Endothelial cell of umbilical vein (primary cell): ENCODE measurements around the gene COL5A1. TPM values are rescaled to one million over a fixed set of nuclear protein-coding genes. Genes with fewer than 3 reads are reported as not detected.

Source experiments
- BruUV-seq: library from RNA; stranded (reverse); fragments of 400-500 nt; replicated peaks from 2 replicates; lab custom pipeline; 2021; lab: Mats Ljungman, UMichigan
- CTCF ChIA-PET: fragments of 300-600, 350-600 bp; sonication (Branson Sonifier 250); formaldehyde crosslinking; loops from one replicate; lab custom pipeline; 2021; ENCODE audit warnings: antibody characterized with exemption, inconsistent platforms; lab: Charles Lee
- POLR2A ChIA-PET: fragments of 300-600, 350-600 bp; sonication (Branson Sonifier 250); formaldehyde crosslinking; loops from one replicate; lab custom pipeline; 2021; ENCODE audit warnings: antibody characterized with exemption, inconsistent platforms; lab: Charles Lee
- DNase-seq: peaks from one replicate; pipeline ENCODE4 v3.0.0-alpha.2; 2011; ENCODE audit warnings: low read depth, low spot score
- FAIRE-seq: peaks from 2 replicates; lab custom pipeline; 2011; peaks lifted over from hg19 to GRCh38; lab: Jason Lieb, UNC
- H2AFZ ChIP-seq: 2 replicates; pipeline ENCODE4 v1.6.0; 2012; ENCODE audit warnings: low read depth, low read length, control low read depth, inconsistent platforms
- H3K27ac ChIP-seq: 2 replicates; pipeline ENCODE4 v1.5.1; 2011; ENCODE audit warnings: low read depth, mild to moderate bottlenecking, control low read depth, low read length, moderate library complexity; ENCODE audit not compliant: insufficient read depth
- H3K27me3 ChIP-seq, 2 experiments: 2 replicates each; pipeline versions ENCODE4 v1.6.0 to v1.6.1; 2011; ENCODE audit warnings: low read length in 2 of 2, mixed read lengths in 1 of 2; ENCODE audit not compliant: control insufficient read depth in 2 of 2, insufficient read depth in 2 of 2
- H3K36me3 ChIP-seq, 2 experiments: 2 replicates in 1 of 2; 3 replicates in 1 of 2; pipeline ENCODE4 v1.5.1; 2011; ENCODE audit warnings: low read length in 2 of 2, mild to moderate bottlenecking in 1 of 2, moderate library complexity in 1 of 2; ENCODE audit not compliant: control insufficient read depth in 2 of 2, insufficient read depth in 2 of 2; ENCODE audit errors: extremely low read depth in 1 of 2
- H3K4me1 ChIP-seq: 3 replicates; pipeline ENCODE4 v1.5.1; 2011; ENCODE audit warnings: mild to moderate bottlenecking, low read length; ENCODE audit not compliant: control insufficient read depth, insufficient read depth; ENCODE audit errors: extremely low read depth
- H3K4me2 ChIP-seq: 2 replicates; pipeline ENCODE4 v1.6.1; 2011; ENCODE audit warnings: low read length, control low read depth, mixed read lengths; ENCODE audit not compliant: insufficient read depth
- H3K4me3 ChIP-seq, 3 experiments: fragments of 200-600 bp in 1 of 3; sonication (generic), shearing (Covaris generic) in 1 of 3; replicated peaks in 1 of 3; 2 replicates each; pipeline ENCODE4 v1.5.1; 2011 to 2016; ENCODE audit warnings: control low read depth in 3 of 3, low read length in 3 of 3, mild to moderate bottlenecking in 2 of 3, inconsistent platforms in 1 of 3, low read depth in 1 of 3, moderate library complexity in 1 of 3; ENCODE audit not compliant: insufficient read depth in 1 of 3
- H3K79me2 ChIP-seq: 2 replicates; pipeline ENCODE4 v1.6.0; 2012; ENCODE audit warnings: low read length, inconsistent platforms; ENCODE audit not compliant: control insufficient read depth, insufficient read depth
- H3K9ac ChIP-seq: replicated peaks from 2 replicates; pipeline ENCODE3; 2011; ENCODE audit warnings: low read length, control low read depth; ENCODE audit not compliant: insufficient read depth; ENCODE audit errors: extremely low read depth
- H3K9me1 ChIP-seq: replicated peaks from 3 replicates; pipeline ENCODE4 v1.6.0; 2011; ENCODE audit warnings: mild to moderate bottlenecking, low read length; ENCODE audit not compliant: control insufficient read depth, insufficient read depth; ENCODE audit errors: extremely low read depth
- H3K9me3 ChIP-seq: replicated peaks from 2 replicates; pipeline ENCODE4 v1.5.1; 2012; ENCODE audit warnings: low read length, inconsistent platforms; ENCODE audit not compliant: control insufficient read depth, insufficient read depth
- H4K20me1 ChIP-seq: replicated peaks from 2 replicates; pipeline ENCODE3; 2011; ENCODE audit warnings: mild to moderate bottlenecking, low read length; ENCODE audit not compliant: control insufficient read depth, insufficient read depth; ENCODE audit errors: extremely low read depth
- FOS ChIP-seq: IDR thresholded peaks from 2 replicates; pipeline ENCODE4 v1.6.1; 2011; ENCODE audit warnings: mild to moderate bottlenecking, low read length, moderate library complexity, borderline replicate concordance; ENCODE audit not compliant: insufficient read depth
- GATA2 ChIP-seq: IDR thresholded peaks from 2 replicates; pipeline ENCODE4 v1.7.0; 2011; ENCODE audit warnings: low read depth, mild to moderate bottlenecking, moderate library complexity, mixed read lengths, low read length; ENCODE audit not compliant: insufficient read length, insufficient read depth
- JUN ChIP-seq: IDR thresholded peaks from 2 replicates; pipeline ENCODE4 v1.6.1; 2011; ENCODE audit warnings: borderline replicate concordance, low read depth; ENCODE audit not compliant: insufficient read length, insufficient read depth
- MYC ChIP-seq: IDR thresholded peaks from one replicate; pipeline ENCODE4 v1.6.1; 2011; ENCODE audit warnings: mild to moderate bottlenecking, low read depth, low read length
- POLR2A ChIP-seq: IDR thresholded peaks from 2 replicates; pipeline ENCODE4 v1.6.1; 2012; ENCODE audit warnings: low read depth, mild to moderate bottlenecking, control low read depth, low read length
- POLR2AphosphoS5 ChIP-seq: IDR thresholded peaks from 2 replicates; pipeline ENCODE4 v1.6.1; 2012; ENCODE audit warnings: low read depth, mild to moderate bottlenecking, control low read depth, low read length, moderate library complexity; ENCODE audit not compliant: insufficient read depth
- dilution Hi-C: fragments of 300-500 bp; cut with MboI; formaldehyde crosslinking; loops from one replicate; pipeline ENCODE4 v1.15.0; 2019; ENCODE audit warnings: low sequenced_read_pairs; ENCODE audit not compliant: extremely low pct_ligation_motif_present
- intact Hi-C: fragments of 100-400 bp; cut with micrococcal nuclease; formaldehyde crosslinking; loops from one replicate; pipeline ENCODE4 v1.10.0; 2022
- polyA plus RNA-seq, 4 experiments: library from polyadenylated mRNA; depleted of rRNA in 3 of 4; stranded (reverse) in 3 of 4; unstranded in 1 of 4; fragments of >200 nt; gene quantifications; 2 replicates each; pipeline versions ENCODE4 v1.2.1 to v1.2.3, GENCODE V29; 2011 to 2012; ENCODE audit warnings: missing spikeins in 1 of 4
- total RNA-seq: library from RNA; stranded (reverse); gene quantifications from 2 replicates; pipeline ENCODE4 v1.2.3, GENCODE V29; 2021
- TF ChIP-seq, protein P1 (sequence below), 2 donors: IDR thresholded peaks; 1 replicate in 1 of 2; 2 replicates in 1 of 2; pipeline ENCODE4 v1.5.1; 2011; ENCODE audit warnings: low read length in 2 of 2, mild to moderate bottlenecking in 2 of 2, moderate library complexity in 2 of 2, control low read depth in 1 of 2, inconsistent platforms in 1 of 2, low read depth in 1 of 2; ENCODE audit not compliant: insufficient read depth in 1 of 2; ENCODE audit errors: extremely low read depth in 1 of 2

The COL5A1 gene
- total and polyA plus RNA-seq, 2 donors (not counting 3 experiments of a cell fraction or from before 2014, with no cell fraction given): 97.4 to 175 TPM

DNA sequence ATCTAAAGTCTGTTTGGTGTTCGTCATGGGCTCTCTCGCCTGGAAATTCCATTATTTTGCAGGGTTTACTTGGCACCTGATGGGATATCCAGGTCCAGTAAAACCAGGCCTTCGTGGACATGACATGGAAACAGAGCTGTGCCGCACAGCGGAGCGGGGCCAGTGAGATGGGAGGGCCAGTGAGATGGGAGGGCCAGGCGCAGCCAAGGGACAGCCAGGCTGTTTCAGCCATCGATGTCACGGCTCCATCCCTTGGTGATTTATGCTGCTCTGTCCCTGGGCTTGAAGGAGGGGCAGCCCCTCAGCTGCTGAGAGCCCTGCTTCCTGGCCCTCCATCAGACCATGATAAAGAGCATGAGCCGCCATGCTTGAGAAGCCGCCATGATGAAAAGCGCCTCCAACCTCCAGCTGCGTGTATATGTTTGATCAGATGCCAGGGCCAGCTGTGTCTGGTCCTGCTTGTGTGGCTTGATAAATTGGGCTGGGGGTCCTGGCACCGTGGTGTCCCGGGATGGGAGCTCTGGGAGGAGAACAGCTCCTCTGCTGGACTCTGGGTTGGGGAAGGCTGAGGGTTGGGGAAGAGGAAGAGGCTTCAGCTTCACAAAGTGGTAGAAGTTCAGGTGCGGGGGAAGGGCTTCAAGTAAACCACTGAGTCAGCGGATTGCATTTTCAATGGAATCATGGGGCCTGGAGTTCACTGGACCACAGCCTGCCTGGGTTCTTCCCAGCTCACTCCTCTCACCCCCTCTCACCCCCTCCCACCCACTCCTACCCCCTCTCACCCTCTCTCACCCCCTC lies 6.1 kb upstream of the COL5A1 start:
- no peak overlapping the region for H3K27ac ChIP-seq
- H2AFZ ChIP-seq: no peak overlapping the region
- no peaks in the 10 kb centered on the region for H3K9me1 ChIP-seq
- ChIA-PET CTCF (no interaction called here), POLR2A (no interaction called here)
- dilution Hi-C loops: no loop called here
- no TSS peak for BruUV-seq
- no peak for TF ChIP-seq JUN
- TF ChIP-seq POLR2AphosphoS5: no peak
- no peak for TF ChIP-seq FOS
- TF ChIP-seq, protein P1, sequence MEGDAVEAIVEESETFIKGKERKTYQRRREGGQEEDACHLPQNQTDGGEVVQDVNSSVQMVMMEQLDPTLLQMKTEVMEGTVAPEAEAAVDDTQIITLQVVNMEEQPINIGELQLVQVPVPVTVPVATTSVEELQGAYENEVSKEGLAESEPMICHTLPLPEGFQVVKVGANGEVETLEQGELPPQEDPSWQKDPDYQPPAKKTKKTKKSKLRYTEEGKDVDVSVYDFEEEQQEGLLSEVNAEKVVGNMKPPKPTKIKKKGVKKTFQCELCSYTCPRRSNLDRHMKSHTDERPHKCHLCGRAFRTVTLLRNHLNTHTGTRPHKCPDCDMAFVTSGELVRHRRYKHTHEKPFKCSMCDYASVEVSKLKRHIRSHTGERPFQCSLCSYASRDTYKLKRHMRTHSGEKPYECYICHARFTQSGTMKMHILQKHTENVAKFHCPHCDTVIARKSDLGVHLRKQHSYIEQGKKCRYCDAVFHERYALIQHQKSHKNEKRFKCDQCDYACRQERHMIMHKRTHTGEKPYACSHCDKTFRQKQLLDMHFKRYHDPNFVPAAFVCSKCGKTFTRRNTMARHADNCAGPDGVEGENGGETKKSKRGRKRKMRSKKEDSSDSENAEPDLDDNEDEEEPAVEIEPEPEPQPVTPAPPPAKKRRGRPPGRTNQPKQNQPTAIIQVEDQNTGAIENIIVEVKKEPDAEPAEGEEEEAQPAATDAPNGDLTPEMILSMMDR (IDR thresholded peaks at IDR 0.05; ENCODE audit: extremely low read depth in 1 of 2, insufficient read depth in 1 of 2, low read depth in 1 of 2, low read length in 2 of 2): no peak
- no peak for TF ChIP-seq GATA2
- TF ChIP-seq POLR2A: no peak
- TF ChIP-seq MYC: no peak
- H3K4me2 ChIP-seq: no peak overlapping the region
- intact Hi-C loops: no loop called here
- H3K9me3 ChIP-seq: no peaks in the 10 kb centered on the region
- no peaks in the 10 kb centered on the region for H3K36me3 ChIP-seq
- no peak overlapping the region for H3K9ac ChIP-seq
- DNase-seq (no peak), FAIRE-seq (no peak)
- H4K20me1 ChIP-seq: no peaks in the 10 kb centered on the region
- H3K4me3 ChIP-seq: no peak overlapping the region
- H3K4me1 ChIP-seq: no peaks in the 10 kb centered on the region
- H3K27me3 ChIP-seq: no peaks in the 10 kb centered on the region
- no peaks in the 10 kb centered on the region for H3K79me2 ChIP-seq
